IMR-90 (cell line): ENCODE measurements around the gene SLC25A26. TPM values are rescaled to one million over a fixed set of nuclear protein-coding genes. Genes with fewer than 3 reads are reported as not detected.

Experiments
- ATAC-seq: fragments of 200-7000 bp; cut with Tn5 transposase; 2 replicates; pipeline ENCODE4 v1.9.1; 2020; ENCODE audit warnings: low read depth, mild to moderate bottlenecking, moderate library complexity
- BruUV-seq: library from RNA; stranded (reverse); fragments of 400-500 nt; replicated peaks from 2 replicates; lab custom pipeline; 2021; lab: Mats Ljungman, UMichigan
- CTCF ChIA-PET: fragments of 300-600 bp; formaldehyde crosslinking; extraction: SDS; loops from one replicate; lab custom pipeline; 2021; ENCODE audit warnings: antibody characterized with exemption; lab: Yijun Ruan, JAX
- POLR2A ChIA-PET: fragments of 300-600 bp; sonication (Branson Sonifier 250); formaldehyde crosslinking; loops from one replicate; lab custom pipeline; 2022; ENCODE audit warnings: antibody characterized with exemption; ENCODE audit not compliant: unreplicated experiment; lab: Charles Lee
- DNase-seq: peaks from one replicate; pipeline ENCODE4 v3.0.0; 2013
- H2AFZ ChIP-seq: replicated peaks from 2 replicates; pipeline ENCODE3; 2013; ENCODE audit warnings: low read length, mild to moderate bottlenecking; ENCODE audit not compliant: poor library complexity
- H2AK5ac ChIP-seq: 2 replicates; pipeline ENCODE4 v1.6.1; 2013; ENCODE audit warnings: low read depth, low read length, inconsistent platforms
- H2AK9ac ChIP-seq: replicated peaks from 2 replicates; pipeline ENCODE3; 2013; ENCODE audit warnings: mild to moderate bottlenecking, low read depth, low read length, moderate library complexity; ENCODE audit not compliant: poor library complexity
- H2BK120ac ChIP-seq: 2 replicates; pipeline ENCODE4 v1.6.1; 2013; ENCODE audit warnings: low read depth, low read length, inconsistent platforms
- H2BK15ac ChIP-seq: 3 replicates; pipeline ENCODE4 v1.6.1; 2013; ENCODE audit warnings: low read depth, low read length, inconsistent platforms
- H2BK20ac ChIP-seq: 2 replicates; pipeline ENCODE4 v1.6.1; 2013; ENCODE audit warnings: low read depth, mild to moderate bottlenecking, inconsistent platforms, low read length, moderate library complexity
- H2BK5ac ChIP-seq: 2 replicates; pipeline ENCODE4 v1.6.1; 2013; ENCODE audit warnings: mild to moderate bottlenecking, low read depth, low read length, inconsistent platforms; ENCODE audit not compliant: poor library complexity, severe bottlenecking
- H3K14ac ChIP-seq: replicated peaks from 2 replicates; pipeline ENCODE4 v1.6.1; 2013; ENCODE audit warnings: low read depth, low read length, inconsistent platforms
- H3K18ac ChIP-seq: 2 replicates; pipeline ENCODE4 v1.6.1; 2013; ENCODE audit warnings: low read depth, low read length, control low read depth
- H3K23ac ChIP-seq: 2 replicates; pipeline ENCODE4 v1.6.1; 2013; ENCODE audit warnings: low read depth, low read length, inconsistent platforms
- H3K27ac ChIP-seq: 2 replicates; pipeline ENCODE4 v1.5.1; 2013; ENCODE audit warnings: mild to moderate bottlenecking, control low read depth, low read length; ENCODE audit not compliant: insufficient read depth
- H3K27me3 ChIP-seq: 2 replicates; pipeline ENCODE4 v1.6.1; 2013; ENCODE audit warnings: low read length; ENCODE audit not compliant: control insufficient read depth, insufficient read depth
- H3K36me3 ChIP-seq: 2 replicates; pipeline ENCODE4 v1.6.1; 2013; ENCODE audit warnings: low read length, mixed read lengths; ENCODE audit not compliant: control insufficient read depth, insufficient read depth
- H3K4ac ChIP-seq: 2 replicates; pipeline ENCODE4 v1.6.1; 2013; ENCODE audit warnings: low read depth, low read length, inconsistent platforms
- H3K4me1 ChIP-seq: 2 replicates; pipeline ENCODE4 v1.6.1; 2013; ENCODE audit warnings: low read length, mixed read lengths; ENCODE audit not compliant: control insufficient read depth, insufficient read depth
- H3K4me2 ChIP-seq: 2 replicates; pipeline ENCODE4 v1.6.1; 2013; ENCODE audit warnings: low read depth, mild to moderate bottlenecking, control low read depth, low read length, moderate library complexity
- H3K4me3 ChIP-seq: 2 replicates; pipeline ENCODE4 v1.5.1; 2013; ENCODE audit warnings: low read depth, mild to moderate bottlenecking, control low read depth, low read length, moderate library complexity; ENCODE audit not compliant: insufficient read depth
- H3K56ac ChIP-seq: 2 replicates; pipeline ENCODE4 v1.6.1; 2013; ENCODE audit warnings: low read length, inconsistent platforms; ENCODE audit not compliant: insufficient read depth; ENCODE audit errors: extremely low read depth
- H3K79me1 ChIP-seq, 2 experiments: 2 replicates each; pipeline ENCODE4 v1.6.1; 2013; ENCODE audit warnings: low read length in 2 of 2, inconsistent platforms in 1 of 2, low read depth in 1 of 2
- H3K9ac ChIP-seq: 2 replicates; pipeline ENCODE4 v1.6.1; 2013; ENCODE audit warnings: low read depth, low read length, control low read depth
- H3K9me1 ChIP-seq: 2 replicates; pipeline ENCODE4 v1.6.1; 2013; ENCODE audit warnings: low read length, inconsistent platforms; ENCODE audit not compliant: insufficient read depth
- H3K9me3 ChIP-seq: 2 replicates; pipeline ENCODE4 v1.6.1; 2013; ENCODE audit warnings: low read length; ENCODE audit not compliant: control insufficient read depth, insufficient read depth
- H4K20me1 ChIP-seq: 2 replicates; pipeline ENCODE4 v1.6.1; 2013; ENCODE audit warnings: low read length, inconsistent platforms; ENCODE audit not compliant: insufficient read depth
- H4K5ac ChIP-seq: 2 replicates; pipeline ENCODE4 v1.6.1; 2013; ENCODE audit warnings: mild to moderate bottlenecking, low read depth, low read length, control low read depth
- H4K8ac ChIP-seq, 2 experiments: 2 replicates each; pipeline ENCODE4 v1.6.1; 2013; ENCODE audit warnings: low read depth in 2 of 2, low read length in 2 of 2, control low read depth in 1 of 2, inconsistent platforms in 1 of 2
- H4K91ac ChIP-seq: 2 replicates; pipeline ENCODE4 v1.6.1; 2013; ENCODE audit warnings: low read depth, low read length, inconsistent platforms; ENCODE audit not compliant: insufficient read depth
- BHLHE40 ChIP-seq: fragments of 150-350 bp; IDR thresholded peaks from 2 replicates; pipeline ENCODE4 v1.6.1; 2016; ENCODE audit warnings: mild to moderate bottlenecking, low read depth, low read length
- CEBPB ChIP-seq: IDR thresholded peaks from 2 replicates; pipeline ENCODE4 v1.6.1; 2012; ENCODE audit warnings: low read depth, low read length, improper control_type of control experiment
- CTCF ChIP-seq: conservative IDR thresholded peaks from 2 replicates; pipeline ENCODE4 v1.5.1; 2012; ENCODE audit warnings: mild to moderate bottlenecking, low read depth, low read length, improper control_type of control experiment
- FOS ChIP-seq: fragments of 150-350 bp; IDR thresholded peaks from 2 replicates; pipeline ENCODE4 v1.6.1; 2016; ENCODE audit warnings: low read depth, low read length
- MAZ ChIP-seq: IDR thresholded peaks from 2 replicates; pipeline ENCODE4 v1.6.1; 2012; ENCODE audit warnings: low read depth, mild to moderate bottlenecking, low read length, improper control_type of control experiment, moderate library complexity, borderline replicate concordance
- MXI1 ChIP-seq: IDR thresholded peaks from 2 replicates; pipeline ENCODE4 v1.6.1; 2012; ENCODE audit warnings: low read depth, mild to moderate bottlenecking, low read length, moderate library complexity, borderline replicate concordance
- NFE2L2 ChIP-seq: fragments of 150-350 bp; IDR thresholded peaks from 2 replicates; pipeline ENCODE4 v1.6.1; 2016; ENCODE audit warnings: low read depth, mild to moderate bottlenecking, low read length
- RCOR1 ChIP-seq: IDR thresholded peaks from 2 replicates; pipeline ENCODE4 v1.6.1; 2012; ENCODE audit warnings: mild to moderate bottlenecking, low read length, improper control_type of control experiment; ENCODE audit not compliant: insufficient replicate concordance
- RFX5 ChIP-seq: IDR thresholded peaks from 2 replicates; pipeline ENCODE4 v1.8.0; 2012; ENCODE audit warnings: low read depth, mild to moderate bottlenecking, low read length, moderate library complexity
- USF2 ChIP-seq: fragments of 150-350 bp; IDR thresholded peaks from 2 replicates; pipeline ENCODE4 v1.6.1; 2017; ENCODE audit warnings: mild to moderate bottlenecking, antibody characterized with exemption, low read length, low read depth
- WGBS, 2 experiments: methylation state at CpG; one replicate each; pipeline versions ENCODE4 v1.1.5 to v1.1.7; 2013; ENCODE audit warnings: missing lambda C conversion rate in 2 of 2; ENCODE audit not compliant: insufficient read length in 1 of 2; ENCODE audit errors: extremely low coverage in 2 of 2; 5-methylcytosine and 5-hydroxymethylcytosine counted together
- dilution Hi-C: fragments of 300-500 bp; cut with HindIII; formaldehyde crosslinking; loops from one replicate; pipeline ENCODE4 v1.14.3; 2018; ENCODE audit warnings: low sequenced_read_pairs; ENCODE audit not compliant: unreplicated experiment
- in situ Hi-C: fragments of 300-500 bp; cut with MboI; formaldehyde crosslinking; loops from 3 replicates; pipeline ENCODE4 v1.14.3; 2019; ENCODE audit warnings: low sequenced_read_pairs, inconsistent platforms, mixed read lengths
- intact Hi-C: fragments of 100-400 bp; cut with micrococcal nuclease; formaldehyde crosslinking; loops from 2 replicates; pipeline ENCODE4 v1.10.0; 2022
- polyA plus RNA-seq, 3 experiments: library from polyadenylated mRNA; depleted of rRNA; stranded (reverse); fragments of >200 nt; gene quantifications; 2 replicates each; pipeline ENCODE4 v1.2.3, GENCODE V29; 2012; ENCODE audit warnings: low replicate concordance in 1 of 3
- total RNA-seq: library from RNA; depleted of rRNA; stranded (reverse); fragments of >200 nt; gene quantifications from 2 replicates; pipeline ENCODE4 v1.2.3, GENCODE V29; 2012

SLC25A26 gene
- total and polyA plus RNA-seq, 2 of the 4 experiments (the other 2 are of a cell fraction): 10.9 to 12.7 TPM

- intact Hi-C loops: no loop called here
- Histone ChIP-seq H3K56ac (no peak overlapping the region), H2AK9ac (no peak overlapping the region), H3K79me1 (no peaks in the 10 kb centered on the region), H4K8ac (no peak overlapping the region), H3K4ac (no peak overlapping the region), H2BK15ac (no peak overlapping the region), H3K23ac (no peak overlapping the region), H3K14ac (no peak overlapping the region), H3K4me3 (no peak overlapping the region), H3K9me1 (no peaks in the 10 kb centered on the region; the same call in 1 of the 2 replicates), H2AFZ (no peak overlapping the region), H3K4me2 (no peak overlapping the region), H4K91ac (no peak overlapping the region), H2BK20ac (no peak overlapping the region), H3K18ac (no peak overlapping the region), H3K4me1 (no peaks in the 10 kb centered on the region; the same call in 1 of the 2 replicates), H2BK5ac (no peak overlapping the region), H4K5ac (no peak overlapping the region), H4K20me1 (no peaks in the 10 kb centered on the region), H3K9me3 (no peaks in the 10 kb centered on the region), H3K27me3 (no peaks in the 10 kb centered on the region), H2AK5ac (no peak overlapping the region), H3K9ac (no peak overlapping the region), H3K27ac (no peak overlapping the region), H3K36me3 (no peaks in the 10 kb centered on the region), H2BK120ac (no peak overlapping the region)
- dilution Hi-C loops: no loop called here
- POLR2A ChIA-PET: no interaction called here
- in situ Hi-C loops: no loop called here
- CTCF ChIA-PET: no interaction called here
- no peak for TF ChIP-seq FOS
- no peak for TF ChIP-seq BHLHE40
- TF ChIP-seq RCOR1: no peak
- no peak for TF ChIP-seq RFX5
- TF ChIP-seq MAZ: no peak
- no peak for TF ChIP-seq MXI1
- no peak for TF ChIP-seq NFE2L2
- no peak for TF ChIP-seq CTCF
- no peak for TF ChIP-seq CEBPB
- no peak for TF ChIP-seq USF2
- ATAC-seq (no peak), DNase-seq (no peak)
- BruUV-seq: no TSS peak
- WGBS, 2 experiments: no CpG with 5 or more reads among the region's 3 CpGs
Measured at GRCh38 chr3:66304293-66304692, 83.5 kb downstream of the SLC25A26 start.
